ENCODE data around the gene SLC38A3.

SLC38A3 gene

GRCh38 chr3:50169232-50169832 is 35.7 kb upstream of the SLC38A3 start:
- no peak for DNase-seq

GRCh38 chr3:50169858-50170257 is 35.2 kb upstream of the SLC38A3 start:
- DNase-seq = no peak

- no peak for DNase-seq
Measured at GRCh38 chr3:50170689-50171088, 34.4 kb upstream of the SLC38A3 start.

- no peak for DNase-seq
Measured at GRCh38 chr3:50171540-50172301, 33.4 kb upstream of the SLC38A3 start.

- DNase-seq = no peak
Measured at GRCh38 chr3:50172626-50173220, 32.3 kb upstream of the SLC38A3 start.

GRCh38 chr3:50173685-50174516 is 31.2 kb upstream of the SLC38A3 start:
- DNase-seq = no peak

DNA sequence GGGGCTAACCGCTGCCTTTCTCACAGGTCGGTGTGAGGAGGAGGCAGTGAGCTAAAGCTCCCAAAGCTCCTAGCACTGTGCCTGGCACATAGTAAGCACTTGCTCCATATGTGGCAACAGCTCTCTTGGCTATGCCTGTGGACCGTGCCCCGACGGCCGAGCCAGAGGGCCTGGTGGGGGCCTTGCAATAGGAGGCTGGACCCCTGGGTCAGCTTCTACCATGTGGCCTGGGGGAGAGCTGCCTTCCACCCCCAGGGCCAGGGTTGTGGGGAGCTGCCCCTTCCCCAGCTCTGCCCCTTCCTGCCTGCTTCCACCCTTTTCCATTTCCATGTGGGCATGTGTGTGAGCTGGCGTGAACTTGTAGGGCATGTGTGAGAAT is 30.6 kb upstream of the SLC38A3 start:
- no peak for DNase-seq

GRCh38 chr3:50174947-50175524 is 30.0 kb upstream of the SLC38A3 start:
- DNase-seq = no peak

GRCh38 chr3:50177346-50177745 is 27.7 kb upstream of the SLC38A3 start:
- DNase-seq = no peak

DNA sequence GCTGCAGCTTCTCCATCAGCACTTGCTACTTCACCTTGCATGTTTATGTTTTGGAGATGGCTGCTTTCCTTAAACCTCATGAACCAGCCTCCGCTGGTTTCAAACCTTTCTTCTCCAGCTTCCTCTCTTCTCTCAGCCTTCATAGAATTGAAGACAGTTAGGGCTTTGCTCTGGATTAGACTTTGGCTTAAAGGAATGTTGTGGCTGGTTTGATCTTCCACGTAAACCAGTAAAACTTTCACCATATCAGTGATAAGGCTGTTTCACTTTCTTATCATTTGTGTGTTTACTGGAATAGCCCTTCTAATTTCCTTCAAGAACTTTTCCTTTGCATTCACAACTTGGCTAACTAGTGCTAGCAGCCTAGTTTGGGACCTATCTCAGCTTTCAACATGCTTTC is 25.4 kb upstream of the SLC38A3 start:
- no peak for DNase-seq

DNA sequence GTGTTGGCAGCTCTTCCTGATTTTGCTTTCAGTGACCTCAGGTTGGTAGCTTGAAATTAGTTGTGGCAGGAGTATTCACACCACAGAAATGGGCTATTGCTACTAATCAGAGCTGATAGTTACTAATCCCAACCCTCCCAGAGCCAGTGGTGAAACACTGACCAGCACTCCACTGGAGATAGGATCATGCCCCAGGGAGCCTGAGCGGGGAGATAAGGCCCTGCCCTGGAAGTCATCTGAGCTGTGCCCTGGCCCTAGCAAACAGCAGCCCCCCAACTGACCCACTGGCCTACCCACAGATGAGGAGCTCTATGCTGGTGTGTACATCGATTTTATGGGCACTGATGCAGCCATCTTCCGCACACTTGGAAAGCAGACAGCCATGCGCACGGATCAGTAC is 23.1 kb upstream of the SLC38A3 start:
- DNase-seq = no peak

DNA sequence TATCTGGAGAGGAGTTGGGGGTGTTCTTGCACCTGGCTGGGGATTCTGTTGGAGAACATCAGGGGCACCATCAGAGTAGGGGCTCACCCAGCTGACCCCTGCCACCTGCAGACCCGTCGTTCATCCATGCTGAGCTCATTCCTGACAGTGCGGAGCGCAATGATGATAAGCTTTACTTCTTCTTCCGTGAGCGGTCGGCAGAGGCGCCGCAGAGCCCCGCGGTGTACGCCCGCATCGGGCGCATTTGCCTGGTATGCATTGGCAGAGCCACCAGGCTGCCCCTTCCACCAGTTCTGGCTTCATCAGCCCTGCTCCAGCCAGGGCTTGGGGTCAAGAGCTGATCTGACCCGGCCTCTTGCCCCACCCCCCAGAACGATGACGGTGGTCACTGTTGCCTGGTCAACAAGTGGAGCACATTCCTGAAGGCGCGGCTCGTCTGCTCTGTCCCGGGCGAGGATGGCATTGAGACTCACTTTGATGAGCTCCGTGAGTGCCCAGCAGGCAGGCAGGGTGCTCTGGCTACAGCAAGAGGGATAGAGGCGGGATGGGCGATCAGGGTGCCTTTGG is 22.5 kb upstream of the SLC38A3 start:
- no peak for DNase-seq

DNA sequence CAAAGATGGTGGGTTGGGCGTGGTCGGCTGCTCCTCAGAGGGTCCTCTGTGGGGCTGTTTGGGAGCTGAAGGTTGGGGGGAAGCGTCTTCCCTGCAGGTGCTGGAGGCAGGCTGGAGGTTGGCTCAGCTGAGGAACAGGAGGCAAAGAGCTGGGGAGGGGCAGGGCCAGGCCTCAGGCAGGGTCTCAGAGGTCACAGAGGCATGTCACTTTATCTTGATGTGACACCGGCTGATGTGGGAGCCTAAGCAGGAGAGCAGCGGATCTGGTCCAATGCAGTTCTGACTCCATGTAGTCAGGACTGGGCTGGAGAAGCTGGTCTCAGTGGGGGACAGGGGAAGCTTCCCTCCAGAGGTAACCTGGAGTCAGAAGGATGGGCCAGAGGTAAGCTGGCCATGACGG is 21.3 kb upstream of the SLC38A3 start:
- no peak for DNase-seq

GRCh38 chr3:50184242-50184978 is 20.7 kb upstream of the SLC38A3 start:
- no peak for DNase-seq

DNA sequence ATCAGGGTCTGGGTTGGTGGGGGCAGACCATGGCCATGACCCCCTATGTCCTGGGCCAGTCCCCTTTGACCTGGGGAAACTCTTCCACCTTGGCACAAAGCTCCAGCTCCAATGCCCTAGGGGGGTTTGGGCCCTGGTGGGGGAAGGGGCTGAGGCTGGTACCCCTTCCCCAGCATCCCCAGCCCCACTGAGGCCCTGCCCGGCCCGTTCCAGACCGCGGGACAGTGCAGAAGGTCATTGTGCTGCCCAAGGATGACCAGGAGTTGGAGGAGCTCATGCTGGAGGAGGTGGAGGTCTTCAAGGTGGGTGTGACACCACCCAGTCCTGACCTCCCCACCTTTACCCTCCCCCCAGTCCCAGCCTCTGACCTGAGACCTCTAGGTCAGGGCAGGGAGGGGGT is 19.8 kb upstream of the SLC38A3 start:
- DNase-seq = no peak

- no peak for DNase-seq
Measured at GRCh38 chr3:50186096-50186495, 19.0 kb upstream of the SLC38A3 start.

DNA sequence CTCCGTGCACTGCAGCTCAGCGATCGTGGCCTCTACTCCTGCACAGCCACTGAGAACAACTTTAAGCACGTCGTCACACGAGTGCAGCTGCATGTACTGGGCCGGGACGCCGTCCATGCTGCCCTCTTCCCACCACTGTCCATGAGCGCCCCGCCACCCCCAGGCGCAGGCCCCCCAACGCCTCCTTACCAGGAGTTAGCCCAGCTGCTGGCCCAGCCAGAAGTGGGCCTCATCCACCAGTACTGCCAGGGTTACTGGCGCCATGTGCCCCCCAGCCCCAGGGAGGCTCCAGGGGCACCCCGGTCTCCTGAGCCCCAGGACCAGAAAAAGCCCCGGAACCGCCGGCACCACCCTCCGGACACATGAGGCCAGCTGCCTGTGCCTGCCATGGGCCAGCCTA is 17.3 kb upstream of the SLC38A3 start:
- no peak for DNase-seq

DNA sequence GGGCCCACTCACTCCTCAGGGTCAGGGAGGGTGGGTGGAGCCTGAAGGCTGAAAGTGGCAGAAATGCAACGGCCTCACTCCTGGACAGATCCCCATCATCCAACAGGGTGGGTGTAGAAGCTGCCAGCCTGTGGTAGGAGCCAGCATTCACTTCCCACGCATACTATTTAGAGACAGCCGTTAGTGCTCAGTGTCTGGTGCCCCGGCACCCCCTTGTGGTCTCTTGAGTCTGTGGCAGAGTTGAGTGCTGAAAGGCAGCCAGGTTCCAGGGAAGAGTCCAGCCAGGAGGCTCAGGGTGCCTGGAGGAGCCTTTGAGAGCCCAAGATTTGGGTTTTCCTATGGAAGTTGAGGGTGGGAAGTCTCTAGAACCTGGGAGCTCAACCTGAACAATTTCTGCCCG is 15.8 kb upstream of the SLC38A3 start:
- DNase-seq = peak; percentile 20 to 34

DNA sequence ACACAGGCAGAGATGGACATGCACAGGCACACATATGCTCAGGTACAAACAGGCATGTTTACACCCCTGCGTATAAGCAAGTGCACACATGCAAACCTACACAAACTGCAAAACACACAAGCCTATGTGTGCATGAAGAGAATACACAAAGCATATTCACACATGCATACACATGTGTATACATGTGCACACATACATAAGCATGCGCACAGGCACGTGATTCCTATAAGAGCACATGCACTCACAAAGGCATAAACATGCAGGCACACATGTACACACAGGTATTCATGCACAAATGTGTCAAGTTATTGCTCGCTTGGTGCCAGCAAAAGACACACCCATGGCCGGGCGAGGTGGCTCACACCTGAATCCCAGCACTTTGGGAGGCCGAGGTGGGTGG is 15.1 kb upstream of the SLC38A3 start:
- DNase-seq = no peak

GRCh38 chr3:50190936-50191660 is 14.0 kb upstream of the SLC38A3 start, which contains the start of gene GNAT1:
GNAT1 (plus strand) TSS chr3:50191610; CDS start chr3:50191726, 116 bp downstream.
- DNase-seq = no peak

- no peak for DNase-seq
Measured at GRCh38 chr3:50192124-50192523, 12.9 kb upstream of the SLC38A3 start.
